Measurements from ENCODE around the gene RAE1. TPM values are rescaled to one million over a fixed set of nuclear protein-coding genes. Genes with fewer than 3 reads are reported as not detected.

RAE1 gene
- total and polyA plus RNA-seq, 12 donors, result 8.8 to 46.9 (median 22.5) TPM

DNA sequence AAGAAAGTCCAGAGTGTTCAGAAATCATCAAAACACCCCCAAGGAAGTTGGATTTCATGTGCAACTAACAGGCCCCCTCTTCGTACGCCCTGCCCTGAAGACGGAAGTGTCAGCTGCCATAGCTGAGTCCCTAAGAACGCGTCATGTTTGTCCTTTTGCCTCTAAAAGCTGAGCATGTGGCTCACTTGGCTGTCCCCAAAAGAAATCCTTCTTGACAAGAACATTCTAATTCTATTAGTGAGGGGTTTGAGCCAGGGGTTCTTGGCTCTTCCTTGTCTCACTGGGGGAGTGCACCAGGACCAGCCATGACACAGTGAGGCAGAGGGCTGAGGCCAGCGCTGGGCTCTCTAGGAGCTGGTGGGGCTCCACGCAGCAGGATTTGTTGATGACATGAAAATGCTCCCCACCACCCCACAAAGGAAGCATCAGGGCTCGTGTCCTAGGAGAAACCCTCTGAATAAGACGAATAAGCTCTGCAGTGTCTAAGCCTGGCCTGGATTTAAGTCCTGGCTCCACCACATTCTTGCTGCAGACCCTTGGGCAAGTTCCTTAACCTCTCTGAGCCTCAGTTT lies 41.4 kb upstream of the RAE1 start:
- TF ChIP-seq, protein P1, sequence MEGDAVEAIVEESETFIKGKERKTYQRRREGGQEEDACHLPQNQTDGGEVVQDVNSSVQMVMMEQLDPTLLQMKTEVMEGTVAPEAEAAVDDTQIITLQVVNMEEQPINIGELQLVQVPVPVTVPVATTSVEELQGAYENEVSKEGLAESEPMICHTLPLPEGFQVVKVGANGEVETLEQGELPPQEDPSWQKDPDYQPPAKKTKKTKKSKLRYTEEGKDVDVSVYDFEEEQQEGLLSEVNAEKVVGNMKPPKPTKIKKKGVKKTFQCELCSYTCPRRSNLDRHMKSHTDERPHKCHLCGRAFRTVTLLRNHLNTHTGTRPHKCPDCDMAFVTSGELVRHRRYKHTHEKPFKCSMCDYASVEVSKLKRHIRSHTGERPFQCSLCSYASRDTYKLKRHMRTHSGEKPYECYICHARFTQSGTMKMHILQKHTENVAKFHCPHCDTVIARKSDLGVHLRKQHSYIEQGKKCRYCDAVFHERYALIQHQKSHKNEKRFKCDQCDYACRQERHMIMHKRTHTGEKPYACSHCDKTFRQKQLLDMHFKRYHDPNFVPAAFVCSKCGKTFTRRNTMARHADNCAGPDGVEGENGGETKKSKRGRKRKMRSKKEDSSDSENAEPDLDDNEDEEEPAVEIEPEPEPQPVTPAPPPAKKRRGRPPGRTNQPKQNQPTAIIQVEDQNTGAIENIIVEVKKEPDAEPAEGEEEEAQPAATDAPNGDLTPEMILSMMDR (IDR thresholded peaks at IDR 0.05), result no peak
- no peak for TF ChIP-seq POLR2A (IDR thresholded peaks at IDR 0.05)
- WGBS, 4 donors, result 70 to 88% (median 79%) methylated on average over 7 to 9 of the region's 9 CpGs
- H3K9me3 ChIP-seq (replicated peaks in 1 of 3), result no peaks in the 10 kb centered on the region
- no peaks in the 10 kb centered on the region for H3K36me3 ChIP-seq (replicated peaks in 1 of 2)
- no peak overlapping the region for H3K4me3 ChIP-seq
- H3K4me1 ChIP-seq (replicated peaks in 1 of 2), result no peaks in the 10 kb centered on the region
- no peak for DNase-seq
- intact Hi-C loops (cut with DNase I), result no loop called here
- no peak overlapping the region for H3K27ac ChIP-seq
- H3K27me3 ChIP-seq, result peaks cover 9% of the 10 kb centered on the region

- no peak for TF ChIP-seq POLR2A (IDR thresholded peaks at IDR 0.05)
- TF ChIP-seq, protein P1 (IDR thresholded peaks at IDR 0.05), result no peak
- H3K27me3 ChIP-seq, result peaks cover 9% of the 10 kb centered on the region
- no peaks in the 10 kb centered on the region for H3K9me3 ChIP-seq (replicated peaks in 1 of 3)
- no peak overlapping the region for H3K27ac ChIP-seq
- DNase-seq, result peak in 1 of 7 donors; percentile 21
- no peak overlapping the region for H3K4me3 ChIP-seq
- H3K36me3 ChIP-seq (replicated peaks in 1 of 2), result no peaks in the 10 kb centered on the region
- WGBS, 4 donors, result 88 to 93% (median 92%) methylated on average over 10 to 11 of the region's 11 CpGs
- no peaks in the 10 kb centered on the region for H3K4me1 ChIP-seq (replicated peaks in 1 of 2)
- intact Hi-C loops (cut with DNase I), result no loop called here
Measured at GRCh38 chr20:57310821-57311514, 40.1 kb upstream of the RAE1 start.

- H3K9me3 ChIP-seq (replicated peaks in 1 of 3), result no peaks in the 10 kb centered on the region
- peaks cover 9% of the 10 kb centered on the region for H3K27me3 ChIP-seq
- TF ChIP-seq, protein P1 (IDR thresholded peaks at IDR 0.05), result no peak
- TF ChIP-seq POLR2A (IDR thresholded peaks at IDR 0.05), result no peak
- intact Hi-C loops (cut with DNase I), result no loop called here
- no peak overlapping the region for H3K4me3 ChIP-seq
- DNase-seq, result peak in 1 of 7 donors; percentile 6
- no peaks in the 10 kb centered on the region for H3K36me3 ChIP-seq (replicated peaks in 1 of 2)
- no peaks in the 10 kb centered on the region for H3K4me1 ChIP-seq (replicated peaks in 1 of 2)
- H3K27ac ChIP-seq, result no peak overlapping the region
- 78 to 83% (median 78%) methylated on average over 6 of the region's 6 CpGs for WGBS, 4 donors
Measured at GRCh38 chr20:57312138-57312537, 38.9 kb upstream of the RAE1 start.

DNA sequence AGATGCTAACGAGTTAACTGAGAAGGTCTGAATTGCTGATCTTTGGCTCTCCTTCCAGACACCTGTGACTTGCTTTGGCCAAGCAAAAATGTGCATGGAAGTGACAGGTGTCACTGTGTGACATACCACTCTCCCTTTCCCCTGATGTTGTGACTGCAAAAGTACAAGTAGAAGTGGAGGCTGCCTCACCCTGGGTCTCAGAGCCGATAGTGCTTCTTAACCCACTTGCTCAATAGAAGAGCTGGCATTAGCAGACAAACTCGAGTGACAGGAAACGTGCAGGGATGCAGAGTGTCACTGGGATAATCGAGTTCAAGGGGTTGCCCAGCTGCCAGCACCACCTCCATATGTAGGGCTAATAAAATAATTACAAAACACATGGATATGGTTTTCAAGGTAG lies 37.8 kb upstream of the RAE1 start:
- intact Hi-C loops (cut with DNase I), result no loop called here
- H3K4me3 ChIP-seq, result no peak overlapping the region
- no peak overlapping the region for H3K27ac ChIP-seq
- H3K36me3 ChIP-seq (replicated peaks in 1 of 2), result no peaks in the 10 kb centered on the region
- peak in 1 of 7 donors; percentile 11 for DNase-seq
- WGBS, 4 donors, result 47 to 66% (median 57%) methylated on average over 5 of the region's 5 CpGs
- peaks cover 9% of the 10 kb centered on the region for H3K27me3 ChIP-seq
- no peaks in the 10 kb centered on the region for H3K9me3 ChIP-seq (replicated peaks in 1 of 3)
- TF ChIP-seq, protein P1 (IDR thresholded peaks at IDR 0.05), result no peak
- no peak for TF ChIP-seq POLR2A (IDR thresholded peaks at IDR 0.05)
- H3K4me1 ChIP-seq (replicated peaks in 1 of 2), result no peaks in the 10 kb centered on the region
